HCT116 (cell line): Measurements from ENCODE around the gene PLA1A.

Source experiments
- EZH2 ChIP-seq: fragments of 200-600 bp; sonication (generic); IDR thresholded peaks from 2 replicates; pipeline ENCODE4 v1.6.1; 2017; ENCODE audit warnings: antibody characterized with exemption, mixed run types
- EZH2phosphoT487 ChIP-seq: fragments of 200-600 bp; IDR thresholded peaks from 2 replicates; pipeline ENCODE4 v1.6.1; 2018; ENCODE audit warnings: antibody characterized with exemption, borderline replicate concordance
- POLR2A ChIP-seq: IDR thresholded peaks from 2 replicates; pipeline ENCODE4 v1.7.0; 2011; ENCODE audit warnings: borderline replicate concordance; ENCODE audit not compliant: insufficient read depth, insufficient read length; ENCODE audit errors: extremely low read depth
- POLR2AphosphoS5 ChIP-seq: IDR thresholded peaks from 2 replicates; pipeline ENCODE4 v1.6.1; 2011; ENCODE audit warnings: mild to moderate bottlenecking, low read depth, low read length, moderate library complexity
- RAD21 ChIP-seq: IDR thresholded peaks from 2 replicates; pipeline ENCODE4 v1.6.1; 2012; ENCODE audit warnings: low read depth, mild to moderate bottlenecking
- SIN3A ChIP-seq: IDR thresholded peaks from 2 replicates; pipeline ENCODE4 v1.6.1; 2012; ENCODE audit warnings: low read depth
- SRF ChIP-seq: IDR thresholded peaks from 2 replicates; pipeline ENCODE4 v1.6.1; 2012; ENCODE audit warnings: low read depth
- TF ChIP-seq, protein P1 (sequence below), 3 experiments: fragments of 200-600 bp in 1 of 3; sonication (generic) in 1 of 3; IDR thresholded peaks in 2 of 3; conservative IDR thresholded peaks in 1 of 3; 2 replicates each; pipeline ENCODE4 v1.5.1; 2012 to 2017; ENCODE audit warnings: low read depth in 2 of 3, low read length in 2 of 3, antibody characterized with exemption in 1 of 3, borderline replicate concordance in 1 of 3, control low read depth in 1 of 3, mild to moderate bottlenecking in 1 of 3, mixed read lengths in 1 of 3, mixed run types in 1 of 3, moderate library complexity in 1 of 3; ENCODE audit not compliant: insufficient read depth in 1 of 3
- TF ChIP-seq, protein P2 (sequence below): IDR thresholded peaks from 2 replicates; pipeline ENCODE4 v1.6.1; 2012
- TF ChIP-seq, protein P3 (sequence below): IDR thresholded peaks from 2 replicates; pipeline ENCODE4 v1.6.1; 2012; ENCODE audit warnings: low read depth

DNA sequence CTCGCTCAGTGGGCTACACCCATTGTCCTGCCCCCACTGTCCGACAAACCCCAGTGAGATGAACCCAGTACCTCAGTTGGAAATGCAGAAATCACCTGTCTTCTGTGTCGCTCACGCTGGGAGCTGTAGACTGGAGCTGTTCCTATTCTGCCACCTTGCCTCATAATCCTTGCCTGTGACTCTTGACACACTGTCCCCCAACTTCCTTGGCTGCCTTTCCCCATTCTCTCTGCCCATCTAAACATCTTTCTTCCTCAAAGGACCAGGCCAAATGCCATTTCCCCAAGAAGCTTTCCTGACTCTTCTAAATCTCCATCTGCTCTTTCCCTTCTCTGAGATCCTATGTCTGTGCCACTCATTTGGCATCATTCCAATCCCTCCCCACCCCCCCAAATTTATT, 28.5 kb upstream of the PLA1A start:
- TF ChIP-seq EZH2phosphoT487, result no peak
- TF ChIP-seq EZH2, result no peak
- TF ChIP-seq, protein P1, sequence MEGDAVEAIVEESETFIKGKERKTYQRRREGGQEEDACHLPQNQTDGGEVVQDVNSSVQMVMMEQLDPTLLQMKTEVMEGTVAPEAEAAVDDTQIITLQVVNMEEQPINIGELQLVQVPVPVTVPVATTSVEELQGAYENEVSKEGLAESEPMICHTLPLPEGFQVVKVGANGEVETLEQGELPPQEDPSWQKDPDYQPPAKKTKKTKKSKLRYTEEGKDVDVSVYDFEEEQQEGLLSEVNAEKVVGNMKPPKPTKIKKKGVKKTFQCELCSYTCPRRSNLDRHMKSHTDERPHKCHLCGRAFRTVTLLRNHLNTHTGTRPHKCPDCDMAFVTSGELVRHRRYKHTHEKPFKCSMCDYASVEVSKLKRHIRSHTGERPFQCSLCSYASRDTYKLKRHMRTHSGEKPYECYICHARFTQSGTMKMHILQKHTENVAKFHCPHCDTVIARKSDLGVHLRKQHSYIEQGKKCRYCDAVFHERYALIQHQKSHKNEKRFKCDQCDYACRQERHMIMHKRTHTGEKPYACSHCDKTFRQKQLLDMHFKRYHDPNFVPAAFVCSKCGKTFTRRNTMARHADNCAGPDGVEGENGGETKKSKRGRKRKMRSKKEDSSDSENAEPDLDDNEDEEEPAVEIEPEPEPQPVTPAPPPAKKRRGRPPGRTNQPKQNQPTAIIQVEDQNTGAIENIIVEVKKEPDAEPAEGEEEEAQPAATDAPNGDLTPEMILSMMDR (IDR thresholded peaks at IDR 0.05 in 2 of 3, conservative IDR thresholded peaks at IDR 0.05 in 1 of 3; ENCODE audit: borderline replicate concordance in 1 of 3, insufficient read depth in 1 of 3, low read depth in 2 of 3, low read length in 2 of 3), result no peak
- TF ChIP-seq POLR2AphosphoS5, result no peak
- TF ChIP-seq, protein P2, sequence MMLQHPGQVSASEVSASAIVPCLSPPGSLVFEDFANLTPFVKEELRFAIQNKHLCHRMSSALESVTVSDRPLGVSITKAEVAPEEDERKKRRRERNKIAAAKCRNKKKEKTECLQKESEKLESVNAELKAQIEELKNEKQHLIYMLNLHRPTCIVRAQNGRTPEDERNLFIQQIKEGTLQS, result no peak
- TF ChIP-seq, protein P3, sequence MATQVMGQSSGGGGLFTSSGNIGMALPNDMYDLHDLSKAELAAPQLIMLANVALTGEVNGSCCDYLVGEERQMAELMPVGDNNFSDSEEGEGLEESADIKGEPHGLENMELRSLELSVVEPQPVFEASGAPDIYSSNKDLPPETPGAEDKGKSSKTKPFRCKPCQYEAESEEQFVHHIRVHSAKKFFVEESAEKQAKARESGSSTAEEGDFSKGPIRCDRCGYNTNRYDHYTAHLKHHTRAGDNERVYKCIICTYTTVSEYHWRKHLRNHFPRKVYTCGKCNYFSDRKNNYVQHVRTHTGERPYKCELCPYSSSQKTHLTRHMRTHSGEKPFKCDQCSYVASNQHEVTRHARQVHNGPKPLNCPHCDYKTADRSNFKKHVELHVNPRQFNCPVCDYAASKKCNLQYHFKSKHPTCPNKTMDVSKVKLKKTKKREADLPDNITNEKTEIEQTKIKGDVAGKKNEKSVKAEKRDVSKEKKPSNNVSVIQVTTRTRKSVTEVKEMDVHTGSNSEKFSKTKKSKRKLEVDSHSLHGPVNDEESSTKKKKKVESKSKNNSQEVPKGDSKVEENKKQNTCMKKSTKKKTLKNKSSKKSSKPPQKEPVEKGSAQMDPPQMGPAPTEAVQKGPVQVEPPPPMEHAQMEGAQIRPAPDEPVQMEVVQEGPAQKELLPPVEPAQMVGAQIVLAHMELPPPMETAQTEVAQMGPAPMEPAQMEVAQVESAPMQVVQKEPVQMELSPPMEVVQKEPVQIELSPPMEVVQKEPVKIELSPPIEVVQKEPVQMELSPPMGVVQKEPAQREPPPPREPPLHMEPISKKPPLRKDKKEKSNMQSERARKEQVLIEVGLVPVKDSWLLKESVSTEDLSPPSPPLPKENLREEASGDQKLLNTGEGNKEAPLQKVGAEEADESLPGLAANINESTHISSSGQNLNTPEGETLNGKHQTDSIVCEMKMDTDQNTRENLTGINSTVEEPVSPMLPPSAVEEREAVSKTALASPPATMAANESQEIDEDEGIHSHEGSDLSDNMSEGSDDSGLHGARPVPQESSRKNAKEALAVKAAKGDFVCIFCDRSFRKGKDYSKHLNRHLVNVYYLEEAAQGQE, result no peak
- TF ChIP-seq POLR2A, result no peak
- TF ChIP-seq SRF, result no peak
- no peak for TF ChIP-seq SIN3A
- no peak for TF ChIP-seq RAD21
